K562 (cell line): ENCODE results near the gene CFAP300. TPM values are rescaled to one million over a fixed set of nuclear protein-coding genes. Genes with fewer than 3 reads are reported as not detected.
A peak's percentile ranks its signal among the peaks of the same experiment; 100 is the strongest.

Experiments used
- ATAC-seq: fragments of 200-7000 bp; cut with Tn5 transposase; 3 replicates; pipeline ENCODE4 v1.9.1; 2020; ENCODE audit warnings: moderate library complexity
- Bru-seq: library from RNA; stranded (reverse); fragments of 400-500 nt; gene quantifications from one replicate; lab custom pipeline; 2021; lab: Mats Ljungman, UMichigan
- BruChase-seq, 2 experiments: library from RNA; stranded (reverse); fragments of 400-500 nt; gene quantifications; one replicate each; lab custom pipeline; 2021; lab: Mats Ljungman, UMichigan
- BruUV-seq: library from RNA; stranded (reverse); fragments of 400-500 nt; replicated peaks from 2 replicates; lab custom pipeline; 2021; lab: Mats Ljungman, UMichigan
- CTCF ChIA-PET: fragments of 300-600 bp; formaldehyde crosslinking; extraction: SDS; loops from one replicate; lab custom pipeline; 2021; ENCODE audit warnings: low intra/inter-chr PET ratio; lab: Yijun Ruan, JAX
- POLR2A ChIA-PET: fragments of 300-600, 350-650 bp; sonication (Branson Sonifier 250); formaldehyde crosslinking; extraction: SDS; loops from one replicate; lab custom pipeline; 2021; ENCODE audit warnings: antibody characterized with exemption, inconsistent platforms; lab: Yijun Ruan, JAX
- DNase-seq, 4 experiments: peaks; one replicate each; pipeline versions ENCODE4 v3.0.0 to v3.0.0-alpha.2; 2011 to 2018; ENCODE audit warnings: low spot score in 3 of 4, mixed read lengths in 3 of 4; ENCODE audit errors: extremely low read depth in 1 of 4
- FAIRE-seq: peaks from 2 replicates; lab custom pipeline; 2011; peaks lifted over from hg19 to GRCh38; lab: Jason Lieb, UNC
- H2AFZ ChIP-seq: 2 replicates; pipeline ENCODE4 v1.6.0; 2011; ENCODE audit warnings: low read depth, low read length, control low read depth, inconsistent platforms
- H3K27ac ChIP-seq: fragments of 200-600 bp; 3 replicates; pipeline ENCODE4 v1.8.0; 2011; ENCODE audit warnings: low read depth, mild to moderate bottlenecking, control low read depth, inconsistent platforms, low read length, moderate library complexity, mixed read lengths; ENCODE audit errors: extremely low read depth
- H3K27me3 ChIP-seq, 2 experiments: fragments of 300-600 bp in 1 of 2; 2 replicates in 1 of 2; 3 replicates in 1 of 2; pipeline versions ENCODE4 v1.6.0 to v1.8.0; 2011; ENCODE audit warnings: inconsistent platforms in 2 of 2, low read length in 2 of 2, mild to moderate bottlenecking in 1 of 2, mixed read lengths in 1 of 2, moderate library complexity in 1 of 2; ENCODE audit not compliant: control insufficient read depth in 2 of 2, insufficient read depth in 2 of 2
- H3K36me3 ChIP-seq: fragments of 300-600 bp; 3 replicates; pipeline ENCODE4 v1.8.0; 2011; ENCODE audit warnings: mild to moderate bottlenecking, low read length, inconsistent platforms; ENCODE audit not compliant: control insufficient read depth, insufficient read depth
- H3K4me1 ChIP-seq, 2 experiments: fragments of 200-600 bp in 1 of 2; replicated peaks in 1 of 2; 2 replicates in 1 of 2; 3 replicates in 1 of 2; pipeline versions ENCODE4 v1.5.1 to v1.8.0; 2011; ENCODE audit warnings: inconsistent platforms in 2 of 2, low read length in 2 of 2, mild to moderate bottlenecking in 1 of 2, mixed read lengths in 1 of 2, moderate library complexity in 1 of 2; ENCODE audit not compliant: control insufficient read depth in 2 of 2, insufficient read depth in 2 of 2
- H3K4me2 ChIP-seq: 2 replicates; pipeline ENCODE4 v1.6.1; 2011; ENCODE audit warnings: low read length, control low read depth, inconsistent platforms, mixed read lengths; ENCODE audit not compliant: insufficient read depth
- H3K4me3 ChIP-seq: fragments of 200-600 bp; sonication (generic), shearing (Covaris generic); 2 replicates; pipeline ENCODE4 v1.5.1; 2016; ENCODE audit warnings: control low read depth, inconsistent platforms
- H3K79me2 ChIP-seq: fragments of 200-600 bp; 3 replicates; pipeline ENCODE4 v1.8.0; 2011; ENCODE audit warnings: low read length, inconsistent platforms; ENCODE audit not compliant: control insufficient read depth, insufficient read depth
- H3K9ac ChIP-seq, 2 experiments: 2 replicates each; pipeline versions ENCODE4 v1.6.0 to v1.6.1; 2011; ENCODE audit warnings: low read depth in 2 of 2, low read length in 2 of 2, control low read depth in 1 of 2, inconsistent platforms in 1 of 2, mild to moderate bottlenecking in 1 of 2, mixed read lengths in 1 of 2; ENCODE audit not compliant: insufficient read depth in 1 of 2
- H3K9me1 ChIP-seq: one replicate; pipeline ENCODE4 v1.6.0; 2011; ENCODE audit warnings: inconsistent platforms, mild to moderate bottlenecking, low read length, moderate library complexity; ENCODE audit not compliant: control insufficient read depth, insufficient read depth
- H3K9me3 ChIP-seq: replicated peaks from 2 replicates; pipeline ENCODE4 v1.5.1; 2011; ENCODE audit warnings: low read depth, low read length, inconsistent platforms; ENCODE audit not compliant: control insufficient read depth, insufficient read depth
- H4K20me1 ChIP-seq: replicated peaks from 2 replicates; pipeline ENCODE4 v1.6.1; 2011; ENCODE audit warnings: low read length, inconsistent platforms, mixed read lengths; ENCODE audit not compliant: control insufficient read depth, insufficient read depth
- CTCF ChIP-seq, 3 experiments: IDR thresholded peaks in 2 of 3; conservative IDR thresholded peaks in 1 of 3; 2 replicates each; pipeline ENCODE4 v1.5.1; 2011 to 2012; ENCODE audit warnings: low read length in 3 of 3, mild to moderate bottlenecking in 3 of 3, control low read depth in 2 of 3, improper control_type of control experiment in 1 of 3, inconsistent platforms in 1 of 3, low read depth in 1 of 3, mixed read lengths in 1 of 3, moderate library complexity in 1 of 3; ENCODE audit not compliant: insufficient read depth in 2 of 3
- RFX1 ChIP-seq: fragments of 450-650 bp; IDR thresholded peaks from 2 replicates; pipeline ENCODE4 v1.6.1; 2016; ENCODE audit warnings: mild to moderate bottlenecking, moderate library complexity
- STAT5B ChIP-seq: fragments of 250-450 bp; sonication (Bioruptor Pico); IDR thresholded peaks from 2 replicates; pipeline ENCODE4 v1.8.0; 2021; ENCODE audit warnings: mild to moderate bottlenecking, inconsistent platforms
- TAF7 ChIP-seq: fragments of 450-650 bp; IDR thresholded peaks from 2 replicates; pipeline ENCODE4 v1.6.1; 2016; ENCODE audit warnings: missing genetic modification characterization, missing compliant biosample characterization
- WGBS: fragments of 100-300 bp; shearing (Covaris generic); methylation state at CpG from one replicate; pipeline ENCODE4 v1.1.6; 2016; ENCODE audit warnings: low coverage, mixed read lengths; ENCODE audit not compliant: insufficient coverage; ENCODE audit errors: missing lambda C conversion rate; 5-methylcytosine and 5-hydroxymethylcytosine counted together
- in situ Hi-C: fragments of 300-500 bp; cut with MboI; formaldehyde crosslinking; loops from 4 replicates; pipeline ENCODE4 v1.15.0; 2018; ENCODE audit warnings: inconsistent platforms, mixed read lengths
- intact Hi-C: fragments of 100-400 bp; cut with micrococcal nuclease; formaldehyde crosslinking; loops from 2 replicates; pipeline ENCODE4 v1.14.2; 2022
- long read RNA-seq, 3 experiments: library from polyadenylated mRNA in 2 of 3; library from RNA in 1 of 3; unstranded in 2 of 3; stranded (forward) in 1 of 3; transcript quantifications; one replicate each; pipeline ENCODE4 v2.0.0, GENCODE V29; 2019 to 2022
- polyA minus RNA-seq, 3 experiments: library from RNA; depleted of rRNA, polyadenylated mRNA; stranded (reverse); fragments of >200 nt; gene quantifications; 2 replicates each; pipeline ENCODE4 v1.2.3, GENCODE V29; 2011
- polyA plus RNA-seq, 8 experiments: library from polyadenylated mRNA; depleted of rRNA in 4 of 8; stranded (reverse) in 5 of 8; unstranded in 3 of 8; fragments of >200 nt; fragmentation: Nextera tagmentation in 2 of 8; fragmentation: Illumina TruSeq in 1 of 8; extraction: Ambion mirVana in 2 of 8; extraction: Trizol in 1 of 8; gene quantifications; 2 replicates each; pipeline versions ENCODE4 v1.2.1 to v1.2.3, GENCODE V29; 2011 to 2014; ENCODE audit warnings: inconsistent platforms in 1 of 8, missing spikeins in 1 of 8
- total RNA-seq, 7 experiments: library from RNA; depleted of rRNA in 6 of 7; stranded (reverse); fragments of >200 nt in 6 of 7; fragmentation: Illumina TruSeq in 2 of 7; extraction: Trizol in 2 of 7; gene quantifications; 2 replicates each; pipeline versions ENCODE4 v1.2.1 to v1.2.3, GENCODE V29; 2011 to 2021; ENCODE audit warnings: low replicate concordance in 1 of 7

The CFAP300 gene
- not detected in 2 replicates for total RNA-seq (2011; cell fraction: chromatin; rRNA removed; ENCODE audit: low replicate concordance)
- total RNA-seq (2011; cell fraction: nucleolus; rRNA removed): not detected in 2 replicates
- not detected in 2 replicates for total RNA-seq (2011; cell fraction: nucleoplasm; rRNA removed)
- total RNA-seq (2014; rRNA removed) (not detected in 2 replicates), total RNA-seq (2014; rRNA removed; fragmentation: Illumina TruSeq; extraction: Trizol) (not detected in 2 replicates), total RNA-seq (2015; rRNA removed; fragmentation: Illumina TruSeq; extraction: Trizol) (not detected in 2 replicates), total RNA-seq (2021) (not detected in 2 replicates), polyA plus RNA-seq (2011; rRNA removed) (not detected in 2 replicates), polyA plus RNA-seq (2014; fragmentation: Illumina TruSeq; extraction: Trizol) (not detected in 2 replicates), polyA plus RNA-seq (2014; fragmentation: Nextera tagmentation; extraction: Ambion mirVana) (not detected), polyA plus RNA-seq (2014; rRNA removed) (not detected in 2 replicates), polyA minus RNA-seq (2011; rRNA and poly(A)+ RNA removed) (not detected in 2 replicates), Bru-seq, nascent RNA (percentile 3 among the genes with signal in this experiment), BruChase-seq, experiment 1, labeled RNA remaining after a 2-hour chase (percentile 3 among the genes with signal in this experiment), BruChase-seq, experiment 2, labeled RNA remaining after a 6-hour chase (not detected)
- not detected in 2 replicates for polyA plus RNA-seq (2011; cell fraction: cytosol; rRNA removed)
- polyA plus RNA-seq (2011; cell fraction: nucleus; rRNA removed): not detected in 2 replicates
- polyA plus RNA-seq (2012): not detected in 2 replicates
- not detected in 2 replicates for polyA minus RNA-seq (2011; cell fraction: cytosol; rRNA and poly(A)+ RNA removed)
- not detected in 2 replicates for polyA minus RNA-seq (2011; cell fraction: nucleus; rRNA and poly(A)+ RNA removed)
- long read RNA-seq, experiment 1: 0 reads
- long read RNA-seq, experiment 2: 0 reads
- long read RNA-seq, experiment 3: 0 reads

GRCh38 chr11:102047305-102047924, at the start of gene CFAP300:
TSS of gene CFAP300 (plus strand) at chr11:102047437. CDS start at chr11:102047471, 34 bp downstream.
- no peaks in the 10 kb centered on the region for H3K79me2 ChIP-seq
- H3K27me3 ChIP-seq: peaks cover 0 to 6% of the 10 kb centered on the region in 2 experiments; a peak in 3 of 5 replicates
- DNase-seq (peak in 2 of 4 experiments; percentile 12 to 16), ATAC-seq (peak; percentile 29), FAIRE-seq (no peak)
- intact Hi-C loops (no loop called here), in situ Hi-C loops (no loop called here)
- H3K27ac ChIP-seq: no peak within 1 kb of the TSS
- WGBS: 2% methylated on average over 25 of the region's 45 CpGs
- no peaks in the 10 kb centered on the region for H4K20me1 ChIP-seq
- H3K9ac ChIP-seq: no peak within 1 kb of the TSS
- H3K36me3 ChIP-seq: no peaks in the 10 kb centered on the region
- ChIA-PET POLR2A (interaction anchor here (0.5 kb wide), 1 partner anchor 656 kb away, joined by 3 read pairs; no protein-coding TSS in a partner anchor), CTCF (no interaction called here)
- BruUV-seq: no TSS peak
- H3K9me3 ChIP-seq: no peaks in the 10 kb centered on the region
- no peak within 1 kb of the TSS for H2AFZ ChIP-seq
- no peaks in the 10 kb centered on the region for H3K9me1 ChIP-seq
- TF ChIP-seq CTCF (IDR thresholded peaks at IDR 0.05 in 2 of 3, conservative IDR thresholded peaks at IDR 0.05 in 1 of 3; ENCODE audit: insufficient read depth in 2 of 3, low read depth in 1 of 3, low read length in 3 of 3) (no peak), STAT5B (no peak), RFX1 (peak; percentile 61), TAF7 (no peak)
- peaks cover 0 to 6% of the 10 kb centered on the region in 2 experiments; a peak in 1 of 5 replicates for H3K4me1 ChIP-seq
- no peak within 1 kb of the TSS for H3K4me3 ChIP-seq
- H3K4me2 ChIP-seq: no peak within 1 kb of the TSS
